ENCODE data around the gene FA2H. TPM values are rescaled to one million over a fixed set of nuclear protein-coding genes. Genes with fewer than 3 reads are reported as not detected.

The FA2H gene
- total and polyA plus RNA-seq, 10 of the 15 experiments (the other 5 are each of a cell fraction or from before 2014, with no cell fraction given) = 0.05 to 0.73 (median 0.51) TPM; not detected in 3

GRCh38 chr16:74757349-74757748 lies 17.3 kb downstream of the FA2H start:
- H3K27ac ChIP-seq (ENCODE audit: control insufficient read depth, insufficient read depth) = no peak overlapping the region
- no peaks in the 10 kb centered on the region for H3K79me2 ChIP-seq (ENCODE audit: control insufficient read depth, insufficient read depth, low read length)
- H3K9ac ChIP-seq (ENCODE audit: control insufficient read depth, insufficient read depth, low read length) = no peak overlapping the region
- POLR2A ChIA-PET = no interaction called here
- H3K9me3 ChIP-seq (replicated peaks; ENCODE audit: control insufficient read depth, insufficient read depth, low read length) = no peaks in the 10 kb centered on the region
- RAD21 ChIA-PET (ENCODE audit: unreplicated experiment) = no interaction called here
- FAIRE-seq (no peak), DNase-seq (ENCODE audit: low read depth, low spot score) (no peak), ATAC-seq (no peak)
- CTCF ChIA-PET = no interaction called here
- H3K4me3 ChIP-seq = no peak overlapping the region
- in situ Hi-C loops (cut with MboI) (no loop called here), intact Hi-C loops (cut with micrococcal nuclease; ENCODE audit: unreplicated experiment) (no loop called here)
- peaks cover 0 to 2% of the 10 kb centered on the region in 2 experiments; a peak in 1 of 4 replicates for H3K27me3 ChIP-seq (replicated peaks in 1 of 2; ENCODE audit: control insufficient read depth in 2 of 2, insufficient read depth in 2 of 2, low read length in 1 of 2)
- H3K4me2 ChIP-seq (ENCODE audit: control insufficient read depth, insufficient read depth) = no peak overlapping the region
- no TSS peak for BruUV-seq (replicated peaks)
- no peaks in the 10 kb centered on the region for H3K36me3 ChIP-seq (ENCODE audit: control insufficient read depth in 2 of 2, insufficient read depth in 2 of 2, low read length in 1 of 2)
- no peaks in the 10 kb centered on the region for H4K20me1 ChIP-seq (ENCODE audit: control insufficient read depth, insufficient read depth)
- no peak overlapping the region for H2AFZ ChIP-seq (ENCODE audit: control insufficient read depth, low read depth, low read length)
- H3K4me1 ChIP-seq (ENCODE audit: control insufficient read depth, insufficient read depth, low read length) = no peaks in the 10 kb centered on the region
- 55% methylated on average over 4 of the region's 4 CpGs for WGBS (ENCODE audit: insufficient coverage, insufficient replicate concordance, low lambda C conversion rate, missing lambda C conversion rate)
- SMC1A ChIA-PET (ENCODE audit: uncharacterized antibody, unreplicated experiment) = no interaction called here
- TF ChIP-seq EP300 (IDR thresholded peaks at IDR 0.05; ENCODE audit: borderline replicate concordance in 1 of 2, control insufficient read depth in 1 of 2, low read depth in 2 of 2, low read length in 2 of 2) = no peak
- TF ChIP-seq SUPT20H (IDR thresholded peaks at IDR 0.05; ENCODE audit: borderline replicate concordance, control insufficient read depth, low read depth, low read length) = no peak
- TF ChIP-seq CUX1 (IDR thresholded peaks at IDR 0.05; ENCODE audit: insufficient replicate concordance, low read depth, low read length) = no peak
- TF ChIP-seq, protein P1, sequence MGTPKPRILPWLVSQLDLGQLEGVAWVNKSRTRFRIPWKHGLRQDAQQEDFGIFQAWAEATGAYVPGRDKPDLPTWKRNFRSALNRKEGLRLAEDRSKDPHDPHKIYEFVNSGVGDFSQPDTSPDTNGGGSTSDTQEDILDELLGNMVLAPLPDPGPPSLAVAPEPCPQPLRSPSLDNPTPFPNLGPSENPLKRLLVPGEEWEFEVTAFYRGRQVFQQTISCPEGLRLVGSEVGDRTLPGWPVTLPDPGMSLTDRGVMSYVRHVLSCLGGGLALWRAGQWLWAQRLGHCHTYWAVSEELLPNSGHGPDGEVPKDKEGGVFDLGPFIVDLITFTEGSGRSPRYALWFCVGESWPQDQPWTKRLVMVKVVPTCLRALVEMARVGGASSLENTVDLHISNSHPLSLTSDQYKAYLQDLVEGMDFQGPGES (IDR thresholded peaks at IDR 0.05) = no peak
- TF ChIP-seq SRF (IDR thresholded peaks at IDR 0.05; ENCODE audit: low read depth in 2 of 2, low read length in 2 of 2) = no peak
- no peak for TF ChIP-seq RELA (IDR thresholded peaks at IDR 0.05; ENCODE audit: borderline replicate concordance, partially characterized antibody)
- TF ChIP-seq, protein P2, sequence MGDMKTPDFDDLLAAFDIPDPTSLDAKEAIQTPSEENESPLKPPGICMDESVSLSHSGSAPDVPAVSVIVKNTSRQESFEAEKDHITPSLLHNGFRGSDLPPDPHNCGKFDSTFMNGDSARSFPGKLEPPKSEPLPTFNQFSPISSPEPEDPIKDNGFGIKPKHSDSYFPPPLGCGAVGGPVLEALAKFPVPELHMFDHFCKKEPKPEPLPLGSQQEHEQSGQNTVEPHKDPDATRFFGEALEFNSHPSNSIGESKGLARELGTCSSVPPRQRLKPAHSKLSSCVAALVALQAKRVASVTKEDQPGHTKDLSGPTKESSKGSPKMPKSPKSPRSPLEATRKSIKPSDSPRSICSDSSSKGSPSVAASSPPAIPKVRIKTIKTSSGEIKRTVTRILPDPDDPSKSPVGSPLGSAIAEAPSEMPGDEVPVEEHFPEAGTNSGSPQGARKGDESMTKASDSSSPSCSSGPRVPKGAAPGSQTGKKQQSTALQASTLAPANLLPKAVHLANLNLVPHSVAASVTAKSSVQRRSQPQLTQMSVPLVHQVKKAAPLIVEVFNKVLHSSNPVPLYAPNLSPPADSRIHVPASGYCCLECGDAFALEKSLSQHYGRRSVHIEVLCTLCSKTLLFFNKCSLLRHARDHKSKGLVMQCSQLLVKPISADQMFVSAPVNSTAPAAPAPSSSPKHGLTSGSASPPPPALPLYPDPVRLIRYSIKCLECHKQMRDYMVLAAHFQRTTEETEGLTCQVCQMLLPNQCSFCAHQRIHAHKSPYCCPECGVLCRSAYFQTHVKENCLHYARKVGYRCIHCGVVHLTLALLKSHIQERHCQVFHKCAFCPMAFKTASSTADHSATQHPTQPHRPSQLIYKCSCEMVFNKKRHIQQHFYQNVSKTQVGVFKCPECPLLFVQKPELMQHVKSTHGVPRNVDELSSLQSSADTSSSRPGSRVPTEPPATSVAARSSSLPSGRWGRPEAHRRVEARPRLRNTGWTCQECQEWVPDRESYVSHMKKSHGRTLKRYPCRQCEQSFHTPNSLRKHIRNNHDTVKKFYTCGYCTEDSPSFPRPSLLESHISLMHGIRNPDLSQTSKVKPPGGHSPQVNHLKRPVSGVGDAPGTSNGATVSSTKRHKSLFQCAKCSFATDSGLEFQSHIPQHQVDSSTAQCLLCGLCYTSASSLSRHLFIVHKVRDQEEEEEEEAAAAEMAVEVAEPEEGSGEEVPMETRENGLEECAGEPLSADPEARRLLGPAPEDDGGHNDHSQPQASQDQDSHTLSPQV (IDR thresholded peaks at IDR 0.05) = no peak
- no peak for TF ChIP-seq E2F8 (IDR thresholded peaks at IDR 0.05; ENCODE audit: low read depth, partially characterized antibody)
- no peak for TF ChIP-seq CREM (IDR thresholded peaks at IDR 0.05; ENCODE audit: low read depth)
- no peak for TF ChIP-seq RCOR1 (conservative IDR thresholded peaks at IDR 0.05; ENCODE audit: low read depth, low read length)
